H1 (cell line): ENCODE measurements around the gene OPCML. TPM values are rescaled to one million over a fixed set of nuclear protein-coding genes. Genes with fewer than 3 reads are reported as not detected.

Experiments used
- CTCF ChIA-PET: fragments of 300-600 bp; sonication (Branson Sonifier 250); formaldehyde crosslinking; loops from one replicate; lab custom pipeline; 2021; ENCODE audit not compliant: partially characterized antibody; lab: Charles Lee
- POLR2A ChIA-PET: fragments of 300-600 bp; sonication (Branson Sonifier 250); formaldehyde crosslinking; loops from one replicate; lab custom pipeline; 2021; ENCODE audit warnings: inconsistent platforms; ENCODE audit not compliant: partially characterized antibody; lab: Charles Lee
- DNase-seq, 2 experiments: peaks; one replicate each; pipeline versions ENCODE4 v3.0.0 to v3.0.0-alpha.2; 2010 to 2022; ENCODE audit warnings: low spot score in 2 of 2, low read depth in 1 of 2, mixed read lengths in 1 of 2
- FAIRE-seq: peaks from 2 replicates; lab custom pipeline; 2011; peaks lifted over from hg19 to GRCh38; lab: Jason Lieb, UNC
- H2AFZ ChIP-seq: 2 replicates; pipeline ENCODE4 v1.8.1; 2012; ENCODE audit warnings: low read length, inconsistent platforms
- H2AK5ac ChIP-seq: 2 replicates; pipeline ENCODE4 v1.6.1; 2013; ENCODE audit warnings: low read depth, low read length
- H2BK120ac ChIP-seq: replicated peaks from 2 replicates; pipeline ENCODE3; 2013; ENCODE audit warnings: low read depth, low read length, inconsistent platforms
- H2BK12ac ChIP-seq: 2 replicates; pipeline ENCODE4 v1.6.1; 2013; ENCODE audit warnings: low read depth, low read length
- H2BK15ac ChIP-seq: 2 replicates; pipeline ENCODE4 v1.6.1; 2013; ENCODE audit warnings: low read length
- H2BK20ac ChIP-seq: 2 replicates; pipeline ENCODE4 v1.6.1; 2013; ENCODE audit warnings: low read length
- H2BK5ac ChIP-seq: 2 replicates; pipeline ENCODE4 v1.6.1; 2013; ENCODE audit warnings: low read depth, low read length
- H3K14ac ChIP-seq: 2 replicates; pipeline ENCODE4 v1.6.1; 2013; ENCODE audit warnings: inconsistent platforms; ENCODE audit not compliant: insufficient read length
- H3K18ac ChIP-seq: 2 replicates; pipeline ENCODE4 v1.6.1; 2013; ENCODE audit warnings: low read length; ENCODE audit errors: extremely low read depth
- H3K23ac ChIP-seq: 2 replicates; pipeline ENCODE4 v1.6.1; 2013; ENCODE audit warnings: inconsistent platforms; ENCODE audit not compliant: insufficient read length
- H3K23me2 ChIP-seq: 2 replicates; pipeline ENCODE4 v1.6.1; 2013; ENCODE audit warnings: low read depth, low read length
- H3K27ac ChIP-seq: 2 replicates; pipeline ENCODE4 v1.6.1; 2011; ENCODE audit warnings: low read depth, low read length, inconsistent platforms
- H3K27me3 ChIP-seq, 4 experiments: replicated peaks in 1 of 4; 1 replicate in 1 of 4; 2 replicates in 3 of 4; pipeline versions ENCODE4 v1.6.1 to v1.8.1; 2011 to 2013; ENCODE audit warnings: low read length in 3 of 4, mild to moderate bottlenecking in 3 of 4, inconsistent platforms in 2 of 4, mixed read lengths in 2 of 4, moderate library complexity in 1 of 4; ENCODE audit not compliant: control insufficient read depth in 3 of 4, insufficient read depth in 3 of 4; ENCODE audit errors: extremely low read depth in 1 of 4
- H3K36me3 ChIP-seq, 4 experiments: 2 replicates each; pipeline versions ENCODE4 v1.6.1 to v1.8.1; 2011 to 2013; ENCODE audit warnings: mild to moderate bottlenecking in 4 of 4, low read length in 3 of 4, moderate library complexity in 2 of 4, control low read depth in 1 of 4, inconsistent platforms in 1 of 4; ENCODE audit not compliant: insufficient read depth in 4 of 4, control insufficient read depth in 2 of 4
- H3K4ac ChIP-seq: replicated peaks from 2 replicates; pipeline ENCODE3; 2013; ENCODE audit warnings: low read length, low read depth, mixed read lengths, inconsistent platforms; ENCODE audit not compliant: insufficient read length
- H3K4me1 ChIP-seq, 4 experiments: replicated peaks in 1 of 4; 1 replicate in 1 of 4; 2 replicates in 3 of 4; pipeline versions ENCODE4 v1.6.1 to v1.8.1; 2011 to 2013; ENCODE audit warnings: low read length in 3 of 4, inconsistent platforms in 2 of 4, mixed read lengths in 1 of 4; ENCODE audit not compliant: insufficient read depth in 4 of 4, control insufficient read depth in 3 of 4
- H3K4me2 ChIP-seq, 2 experiments: 2 replicates each; pipeline versions ENCODE4 v1.6.1 to v1.8.1; 2011 to 2013; ENCODE audit warnings: low read depth in 2 of 2, low read length in 2 of 2, control low read depth in 1 of 2, inconsistent platforms in 1 of 2, mild to moderate bottlenecking in 1 of 2; ENCODE audit not compliant: insufficient read depth in 1 of 2
- H3K4me3 ChIP-seq, 4 experiments: fragments of 200-600, 300-600 bp in 1 of 4; sonication (generic), shearing (Covaris generic), sonication (Bioruptor Twin) in 1 of 4; 2 replicates each; pipeline versions ENCODE4 v1.5.1 to v1.8.1; 2011 to 2016; ENCODE audit warnings: low read length in 4 of 4, low read depth in 3 of 4, control low read depth in 2 of 4, inconsistent platforms in 2 of 4, mild to moderate bottlenecking in 2 of 4, mixed read lengths in 1 of 4, moderate library complexity in 1 of 4; ENCODE audit not compliant: insufficient read depth in 2 of 4; ENCODE audit errors: extremely low read depth in 1 of 4
- H3K56ac ChIP-seq: replicated peaks from 2 replicates; pipeline ENCODE3; 2013; ENCODE audit warnings: low read depth, mild to moderate bottlenecking, mixed read lengths, low read length, inconsistent platforms; ENCODE audit not compliant: insufficient read length
- H3K79me1 ChIP-seq: 2 replicates; pipeline ENCODE4 v1.6.1; 2013; ENCODE audit warnings: low read depth, low read length, control low read depth
- H3K79me2 ChIP-seq, 2 experiments: 2 replicates each; pipeline versions ENCODE4 v1.6.1 to v1.8.1; 2012 to 2013; ENCODE audit warnings: low read length in 2 of 2, mild to moderate bottlenecking in 2 of 2, inconsistent platforms in 1 of 2; ENCODE audit not compliant: insufficient read depth in 2 of 2, control insufficient read depth in 1 of 2
- H3K9ac ChIP-seq, 4 experiments: replicated peaks in 1 of 4; 1 replicate in 1 of 4; 2 replicates in 3 of 4; pipeline versions ENCODE4 v1.6.1 to v1.8.1; 2011 to 2013; ENCODE audit warnings: low read depth in 3 of 4, low read length in 3 of 4, control low read depth in 2 of 4, mild to moderate bottlenecking in 2 of 4, moderate library complexity in 2 of 4, inconsistent platforms in 1 of 4; ENCODE audit errors: extremely low read depth in 1 of 4
- H3K9me3 ChIP-seq, 2 experiments: 2 replicates each; pipeline versions ENCODE4 v1.6.1 to v1.8.1; 2012 to 2013; ENCODE audit warnings: mild to moderate bottlenecking in 2 of 2, moderate library complexity in 2 of 2, control low read depth in 1 of 2, inconsistent platforms in 1 of 2, low read depth in 1 of 2, low read length in 1 of 2, mixed read lengths in 1 of 2; ENCODE audit not compliant: insufficient read depth in 2 of 2
- H4K20me1 ChIP-seq, 2 experiments: replicated peaks in 1 of 2; 2 replicates each; pipeline versions ENCODE3 to v1.8.1; 2011 to 2013; ENCODE audit warnings: inconsistent platforms in 2 of 2, low read length in 2 of 2, mild to moderate bottlenecking in 1 of 2; ENCODE audit not compliant: insufficient read depth in 2 of 2, control insufficient read depth in 1 of 2
- H4K5ac ChIP-seq: 2 replicates; pipeline ENCODE4 v1.6.1; 2013; ENCODE audit warnings: low read length, low read depth, mixed read lengths, inconsistent platforms; ENCODE audit not compliant: insufficient read length
- H4K8ac ChIP-seq: 2 replicates; pipeline ENCODE4 v1.8.0; 2013; ENCODE audit warnings: mild to moderate bottlenecking, moderate library complexity, low read length, inconsistent platforms; ENCODE audit not compliant: insufficient read depth; ENCODE audit errors: extremely low read depth
- H4K91ac ChIP-seq: replicated peaks from 2 replicates; pipeline ENCODE3; 2013; ENCODE audit warnings: low read length, mixed read lengths, inconsistent platforms; ENCODE audit not compliant: insufficient read length
- BACH1 ChIP-seq: IDR thresholded peaks from 2 replicates; pipeline ENCODE4 v1.6.1; 2012; ENCODE audit warnings: low read length, improper control_type of control experiment
- BCL11A ChIP-seq, 2 experiments: IDR thresholded peaks; one replicate each; pipeline ENCODE4 v1.6.1; 2011; ENCODE audit warnings: low read depth in 2 of 2, low read length in 2 of 2, mild to moderate bottlenecking in 2 of 2
- CEBPB ChIP-seq: IDR thresholded peaks from 2 replicates; pipeline ENCODE4 v1.6.1; 2012; ENCODE audit warnings: low read depth, low read length
- CHD2 ChIP-seq: IDR thresholded peaks from 2 replicates; pipeline ENCODE4 v1.6.1; 2012; ENCODE audit warnings: low read length, improper control_type of control experiment
- CTCF ChIP-seq, 3 experiments: IDR thresholded peaks; 1 replicate in 2 of 3; 2 replicates in 1 of 3; pipeline versions ENCODE4 v1.5.1 to v1.6.1; 2011; ENCODE audit warnings: low read length in 3 of 3, mild to moderate bottlenecking in 3 of 3, inconsistent platforms in 2 of 3, low read depth in 1 of 3, moderate library complexity in 1 of 3; ENCODE audit not compliant: insufficient read depth in 1 of 3; ENCODE audit errors: control extremely low read depth in 1 of 3
- JUND ChIP-seq: IDR thresholded peaks from 2 replicates; pipeline ENCODE4 v1.6.1; 2011; ENCODE audit warnings: mild to moderate bottlenecking, improper control_type of control experiment, low read length
- NRF1 ChIP-seq: IDR thresholded peaks from 2 replicates; pipeline ENCODE4 v1.6.1; 2011; ENCODE audit warnings: mild to moderate bottlenecking, low read depth, low read length, improper control_type of control experiment
- SP4 ChIP-seq: IDR thresholded peaks from 2 replicates; pipeline ENCODE4 v1.6.1; 2012; ENCODE audit warnings: low read length, inconsistent platforms
- SRF ChIP-seq: IDR thresholded peaks from 2 replicates; pipeline ENCODE4 v1.6.1; 2011; ENCODE audit warnings: mild to moderate bottlenecking, low read depth, low read length, moderate library complexity
- WGBS, 2 experiments: shearing (Covaris generic) in 1 of 2; methylation state at CpG; one replicate each; pipeline versions ENCODE4 v1.1.6 to v1.1.7; 2013 to 2015; ENCODE audit warnings: low lambda C conversion rate in 2 of 2, mixed read lengths in 2 of 2, inconsistent platforms in 1 of 2, low coverage in 1 of 2, missing lambda C conversion rate in 1 of 2; ENCODE audit not compliant: insufficient replicate concordance in 2 of 2, insufficient coverage in 1 of 2, insufficient read length in 1 of 2; ENCODE audit errors: extremely low coverage in 1 of 2, missing lambda C conversion rate in 1 of 2; 5-methylcytosine and 5-hydroxymethylcytosine counted together
- polyA plus RNA-seq, 7 experiments: library from polyadenylated mRNA; depleted of rRNA in 3 of 7; stranded (reverse) in 5 of 7; unstranded in 2 of 7; fragments of >200 nt in 5 of 7; fragments of 200-250 nt in 2 of 7; gene quantifications; 1 replicate in 5 of 7; 2 replicates in 1 of 7; 4 replicates in 1 of 7; pipeline versions ENCODE4 v1.2.1 to v1.2.3, GENCODE V29; 2011 to 2013; ENCODE audit warnings: missing spikeins in 2 of 7, mixed read lengths in 2 of 7
- total RNA-seq: library from RNA; stranded (reverse); fragmentation: NEBNext Ultra II Directional; extraction: Animal tissue kit (Norgen Biotek cat#: 25700); gene quantifications from 2 replicates; pipeline ENCODE4 v1.2.1, GENCODE V29; 2021

The OPCML gene
- total and polyA plus RNA-seq, 2 of the 8 experiments (the other 6 are each of a cell fraction or from before 2014, with no cell fraction given), result 2.3 to 3.1 TPM

- H2BK12ac ChIP-seq, result no peak overlapping the region
- no peak for DNase-seq
- H3K4ac ChIP-seq, result no peak overlapping the region
- no peaks in the 10 kb centered on the region for H3K79me1 ChIP-seq
- FAIRE-seq, result no peak
- POLR2A ChIA-PET, result no interaction called here
- 0 out of 2 replicates have a peak overlapping the region, but pooled peaks have one; percentile 11 for H2AFZ ChIP-seq
- H2AK5ac ChIP-seq, result no peak overlapping the region
- no peak overlapping the region for H3K9ac ChIP-seq
- no peak overlapping the region for H4K5ac ChIP-seq
- CTCF ChIA-PET, result interaction anchor here (0.6 to 3.3 kb wide), 7 partner anchors 11 to 512 kb away, joined by 3 to 12 read pairs (median 4); no protein-coding TSS in a partner anchor
- no peak overlapping the region for H3K56ac ChIP-seq
- no peaks in the 10 kb centered on the region for H3K23me2 ChIP-seq
- WGBS, 2 experiments, result 94% methylated on average over 3 of the region's 3 CpGs; no CpG with 5 or more reads in 1 of the 2 experiments
- H2BK5ac ChIP-seq, result no peak overlapping the region
- H3K14ac ChIP-seq, result no peak overlapping the region
- H3K27me3 ChIP-seq, result no peaks in the 10 kb centered on the region
- H4K91ac ChIP-seq, result no peak overlapping the region
- no peak overlapping the region for H4K8ac ChIP-seq
- H3K4me3 ChIP-seq, result no peak overlapping the region
- H2BK15ac ChIP-seq, result no peak overlapping the region
- no peak overlapping the region for H2BK20ac ChIP-seq
- no peak overlapping the region for H3K4me2 ChIP-seq
- no peak overlapping the region for H3K27ac ChIP-seq
- H2BK120ac ChIP-seq, result no peak overlapping the region
- no peaks in the 10 kb centered on the region for H4K20me1 ChIP-seq
- no peaks in the 10 kb centered on the region for H3K79me2 ChIP-seq
- no peaks in the 10 kb centered on the region for H3K9me3 ChIP-seq
- no peak overlapping the region for H3K18ac ChIP-seq
- H3K4me1 ChIP-seq, result no peaks in the 10 kb centered on the region
- H3K23ac ChIP-seq, result no peak overlapping the region
- no peaks in the 10 kb centered on the region for H3K36me3 ChIP-seq
- TF ChIP-seq NRF1 (no peak), CHD2 (no peak), JUND (no peak), BACH1 (no peak), CTCF (IDR thresholded peaks at IDR 0.05; ENCODE audit: control extremely low read depth in 1 of 3, insufficient read depth in 1 of 3, low read depth in 1 of 3, low read length in 3 of 3) (no peak), SRF (no peak), CEBPB (no peak), BCL11A (IDR thresholded peaks at IDR 0.05; ENCODE audit: low read depth in 2 of 2, low read length in 2 of 2) (no peak), SP4 (no peak)
These were observed 424.5 kb downstream of the OPCML start for GRCh38 chr11:133107763-133108162.
